ENCODE measurements around the gene DIS3L. TPM values are rescaled to one million over a fixed set of nuclear protein-coding genes. Genes with fewer than 3 reads are reported as not detected.

DIS3L gene
- total and polyA plus RNA-seq, 2 of the 4 experiments (the other 2 are of a cell fraction), result 5.1 to 14.5 TPM

- no peak overlapping the region for H4K91ac ChIP-seq (ENCODE audit: insufficient read depth, low read depth, low read length)
- H3K14ac ChIP-seq (replicated peaks; ENCODE audit: low read depth, low read length), result no peak overlapping the region
- ChIA-PET POLR2A (ENCODE audit: unreplicated experiment) (no interaction called here), CTCF (no interaction called here)
- H3K23ac ChIP-seq (ENCODE audit: low read depth, low read length), result no peak overlapping the region
- no peak overlapping the region for H3K4me2 ChIP-seq (ENCODE audit: low read depth, low read length)
- no peak overlapping the region for H3K4ac ChIP-seq (ENCODE audit: low read depth, low read length)
- H2AK9ac ChIP-seq (replicated peaks; ENCODE audit: low read depth, low read length, poor library complexity), result no peak overlapping the region
- intact Hi-C loops (cut with micrococcal nuclease) (no loop called here), in situ Hi-C loops (cut with MboI; ENCODE audit: low sequenced_read_pairs) (loop anchor here (25.0 kb wide), 1 partner anchor 666 kb away; the partner anchor contains the start of genes INTS14 and SLC24A1), dilution Hi-C loops (cut with HindIII; ENCODE audit: low sequenced_read_pairs, unreplicated experiment) (no loop called here)
- peaks cover 37% of the 10 kb centered on the region for H3K27me3 ChIP-seq (ENCODE audit: control insufficient read depth, insufficient read depth, low read length)
- no TSS peak for BruUV-seq (replicated peaks)
- H3K4me3 ChIP-seq (ENCODE audit: insufficient read depth, low read depth, low read length), result no peak overlapping the region
- H3K36me3 ChIP-seq (ENCODE audit: control insufficient read depth, insufficient read depth, low read length), result no peaks in the 10 kb centered on the region
- H4K8ac ChIP-seq (ENCODE audit: low read depth in 2 of 2, low read length in 2 of 2), result no peak overlapping the region
- no peaks in the 10 kb centered on the region for H3K9me1 ChIP-seq (ENCODE audit: insufficient read depth, low read length)
- no peak overlapping the region for H3K9ac ChIP-seq (ENCODE audit: low read depth, low read length)
- no peak overlapping the region for H3K18ac ChIP-seq (ENCODE audit: low read depth, low read length)
- no peaks in the 10 kb centered on the region for H3K79me1 ChIP-seq (ENCODE audit: low read depth in 1 of 2, low read length in 2 of 2)
- TF ChIP-seq CHD1 (IDR thresholded peaks at IDR 0.05; ENCODE audit: low read depth, low read length) (no peak), BHLHE40 (IDR thresholded peaks at IDR 0.05; ENCODE audit: low read depth, low read length) (no peak), MXI1 (IDR thresholded peaks at IDR 0.05; ENCODE audit: borderline replicate concordance, low read depth, low read length) (no peak), SMC3 (IDR thresholded peaks at IDR 0.05; ENCODE audit: low read depth, low read length) (no peak), POLR2A (IDR thresholded peaks at IDR 0.05; ENCODE audit: low read depth, low read length) (no peak), RCOR1 (IDR thresholded peaks at IDR 0.05; ENCODE audit: insufficient replicate concordance, low read length) (no peak), NFE2L2 (IDR thresholded peaks at IDR 0.05; ENCODE audit: low read depth, low read length) (no peak), RFX5 (IDR thresholded peaks at IDR 0.05; ENCODE audit: low read depth, low read length) (no peak), USF2 (IDR thresholded peaks at IDR 0.05; ENCODE audit: low read depth, low read length) (no peak), RAD21 (IDR thresholded peaks at IDR 0.05; ENCODE audit: low read length) (no peak)
- TF ChIP-seq, protein P1, sequence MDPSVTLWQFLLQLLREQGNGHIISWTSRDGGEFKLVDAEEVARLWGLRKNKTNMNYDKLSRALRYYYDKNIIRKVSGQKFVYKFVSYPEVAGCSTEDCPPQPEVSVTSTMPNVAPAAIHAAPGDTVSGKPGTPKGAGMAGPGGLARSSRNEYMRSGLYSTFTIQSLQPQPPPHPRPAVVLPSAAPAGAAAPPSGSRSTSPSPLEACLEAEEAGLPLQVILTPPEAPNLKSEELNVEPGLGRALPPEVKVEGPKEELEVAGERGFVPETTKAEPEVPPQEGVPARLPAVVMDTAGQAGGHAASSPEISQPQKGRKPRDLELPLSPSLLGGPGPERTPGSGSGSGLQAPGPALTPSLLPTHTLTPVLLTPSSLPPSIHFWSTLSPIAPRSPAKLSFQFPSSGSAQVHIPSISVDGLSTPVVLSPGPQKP (IDR thresholded peaks at IDR 0.05; ENCODE audit: borderline replicate concordance, low read depth, low read length), result no peak
- TF ChIP-seq, protein P2, sequence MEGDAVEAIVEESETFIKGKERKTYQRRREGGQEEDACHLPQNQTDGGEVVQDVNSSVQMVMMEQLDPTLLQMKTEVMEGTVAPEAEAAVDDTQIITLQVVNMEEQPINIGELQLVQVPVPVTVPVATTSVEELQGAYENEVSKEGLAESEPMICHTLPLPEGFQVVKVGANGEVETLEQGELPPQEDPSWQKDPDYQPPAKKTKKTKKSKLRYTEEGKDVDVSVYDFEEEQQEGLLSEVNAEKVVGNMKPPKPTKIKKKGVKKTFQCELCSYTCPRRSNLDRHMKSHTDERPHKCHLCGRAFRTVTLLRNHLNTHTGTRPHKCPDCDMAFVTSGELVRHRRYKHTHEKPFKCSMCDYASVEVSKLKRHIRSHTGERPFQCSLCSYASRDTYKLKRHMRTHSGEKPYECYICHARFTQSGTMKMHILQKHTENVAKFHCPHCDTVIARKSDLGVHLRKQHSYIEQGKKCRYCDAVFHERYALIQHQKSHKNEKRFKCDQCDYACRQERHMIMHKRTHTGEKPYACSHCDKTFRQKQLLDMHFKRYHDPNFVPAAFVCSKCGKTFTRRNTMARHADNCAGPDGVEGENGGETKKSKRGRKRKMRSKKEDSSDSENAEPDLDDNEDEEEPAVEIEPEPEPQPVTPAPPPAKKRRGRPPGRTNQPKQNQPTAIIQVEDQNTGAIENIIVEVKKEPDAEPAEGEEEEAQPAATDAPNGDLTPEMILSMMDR (conservative IDR thresholded peaks at IDR 0.05; ENCODE audit: low read depth, low read length), result no peak
- no peak overlapping the region for H2BK20ac ChIP-seq (ENCODE audit: low read depth, low read length)
- no peak overlapping the region for H3K27ac ChIP-seq (ENCODE audit: insufficient read depth, low read length)
- DNase-seq (no peak), ATAC-seq (ENCODE audit: low read depth) (no peak)
- H2BK5ac ChIP-seq (ENCODE audit: low read depth, low read length, poor library complexity, severe bottlenecking), result no peak overlapping the region
- no peaks in the 10 kb centered on the region for H3K4me1 ChIP-seq (ENCODE audit: control insufficient read depth, insufficient read depth, low read length)
- no peak overlapping the region for H2BK120ac ChIP-seq (ENCODE audit: low read depth, low read length)
- no peak overlapping the region for H3K56ac ChIP-seq (ENCODE audit: extremely low read depth, insufficient read depth, low read length)
- no peak overlapping the region for H2BK15ac ChIP-seq (ENCODE audit: low read depth, low read length)
- no peak overlapping the region for H2AFZ ChIP-seq (replicated peaks; ENCODE audit: low read length, poor library complexity)
- H4K20me1 ChIP-seq (ENCODE audit: insufficient read depth, low read length), result no peaks in the 10 kb centered on the region
- H4K5ac ChIP-seq (ENCODE audit: low read depth, low read length), result no peak overlapping the region
- H3K9me3 ChIP-seq (ENCODE audit: control insufficient read depth, insufficient read depth, low read length), result peaks cover 2% of the 10 kb centered on the region; the same call in 1 of the 2 replicates
- H2AK5ac ChIP-seq (ENCODE audit: low read depth, low read length), result no peak overlapping the region
- WGBS, 2 experiments (ENCODE audit: extremely low coverage in 2 of 2, insufficient read length in 1 of 2), result 18% methylated on average over 2 of the region's 6 CpGs; no CpG with 5 or more reads in 1 of the 2 experiments
Observed at GRCh38 chr15:66278056-66278455, 15.3 kb upstream of the DIS3L start.

Measured in IMR-90 (cell line).